RWPE1 (cell line): ENCODE measurements around the gene ATP8B1.

ENCODE experiments used
- CTCF ChIA-PET: fragments of 350-600 bp; sonication (Branson Sonifier 250); formaldehyde crosslinking; extraction: SDS; loops from one replicate; lab custom pipeline; 2021; lab: Yijun Ruan, JAX
- POLR2A ChIA-PET: fragments of 400-600 bp; formaldehyde crosslinking; extraction: SDS; loops from one replicate; lab custom pipeline; 2020; ENCODE audit warnings: antibody characterized with exemption; ENCODE audit not compliant: low non-redundant PET; lab: Yijun Ruan, JAX
- DNase-seq: peaks from one replicate; pipeline ENCODE4 v3.0.0; 2012; ENCODE audit warnings: low spot score
- H3K27ac ChIP-seq: fragments of 450-650 bp; 2 replicates; pipeline ENCODE4 v1.5.1; 2017
- CTCF ChIP-seq: fragments of 450-650 bp; conservative IDR thresholded peaks from 2 replicates; pipeline ENCODE4 v1.5.1; 2017; ENCODE audit warnings: low read depth, mild to moderate bottlenecking

ATP8B1 gene

GRCh38 chr18:57749604-57749970 is 53.5 kb downstream of the ATP8B1 start:
- no peak for TF ChIP-seq CTCF
- POLR2A ChIA-PET: no interaction called here

GRCh38 chr18:57748770-57749603 is 54.1 kb downstream of the ATP8B1 start:
- H3K27ac ChIP-seq: no peak overlapping the region
- ChIA-PET POLR2A (no interaction called here), CTCF (no interaction called here)
- TF ChIP-seq CTCF: no peak
- peak; percentile 42 for DNase-seq

More at GRCh38 chr18:57749604-57749970, 53.5 kb downstream of the ATP8B1 start:
- CTCF ChIA-PET: interaction anchor here (0.6 kb wide), 1 partner anchor 109 kb away, joined by 3 read pairs; no protein-coding TSS in a partner anchor
- H3K27ac ChIP-seq: no peak overlapping the region
- no peak for DNase-seq

GRCh38 chr18:57747809-57748680 is 55.1 kb downstream of the ATP8B1 start:
- no peak for DNase-seq
- H3K27ac ChIP-seq: no peak overlapping the region
- CTCF ChIA-PET: interaction anchor here (0.6 kb wide), 1 partner anchor 44 kb away, joined by 3 read pairs; no protein-coding TSS in a partner anchor
- no peak for TF ChIP-seq CTCF
- POLR2A ChIA-PET: no interaction called here

- DNase-seq: no peak
- ChIA-PET POLR2A (no interaction called here), CTCF (no interaction called here)
- peak overlapping the region; percentile 40 for H3K27ac ChIP-seq
- no peak for TF ChIP-seq CTCF
Observed at GRCh38 chr18:57744211-57744694, 58.9 kb downstream of the ATP8B1 start.

- TF ChIP-seq CTCF: no peak
- CTCF ChIA-PET: interaction anchor here (0.6 kb wide), 1 partner anchor 8 kb away, joined by 3 read pairs; no protein-coding TSS in a partner anchor
- H3K27ac ChIP-seq: no peak overlapping the region
- no peak for DNase-seq
- POLR2A ChIA-PET: no interaction called here
Observed at GRCh38 chr18:57743008-57743407, 60.1 kb downstream of the ATP8B1 start.

- ChIA-PET CTCF (no interaction called here), POLR2A (no interaction called here)
- DNase-seq: no peak
- H3K27ac ChIP-seq: no peak overlapping the region
- TF ChIP-seq CTCF: no peak
Observed at GRCh38 chr18:57741273-57741672, 61.8 kb downstream of the ATP8B1 start.
